Neural crest cell (in vitro differentiated cells): Measurements from ENCODE around the gene ZNF714. TPM values are rescaled to one million over a fixed set of nuclear protein-coding genes. Genes with fewer than 3 reads are reported as not detected.

Experiments
- DNase-seq: peaks from one replicate; pipeline ENCODE4 v3.0.0; 2021; ENCODE audit warnings: low read depth, mixed read lengths, low spot score
- H3K27ac Mint-ChIP-seq: one replicate; pipeline ENCODE4 v1.8.0; 2021; ENCODE audit warnings: mild to moderate bottlenecking, mixed read lengths; ENCODE audit not compliant: unreplicated experiment
- H3K27me3 Mint-ChIP-seq: 2 replicates; pipeline ENCODE4 v1.8.0; 2021; ENCODE audit warnings: low read depth, mild to moderate bottlenecking, mixed read lengths
- H3K36me3 Mint-ChIP-seq: 2 replicates; pipeline ENCODE4 v1.8.0; 2021; ENCODE audit warnings: low read depth, mild to moderate bottlenecking, mixed read lengths
- H3K4me1 Mint-ChIP-seq: 2 replicates; pipeline ENCODE4 v1.8.0; 2021; ENCODE audit warnings: mixed read lengths
- H3K4me3 Mint-ChIP-seq: one replicate; pipeline ENCODE4 v1.8.0; 2021; ENCODE audit warnings: mild to moderate bottlenecking, mixed read lengths
- H3K9me3 Mint-ChIP-seq: 2 replicates; pipeline ENCODE4 v1.8.0; 2021; ENCODE audit warnings: mixed read lengths
- total RNA-seq: library from RNA; stranded (reverse); gene quantifications from 2 replicates; pipeline ENCODE4 v1.2.1, GENCODE V29; 2021
- TF ChIP-seq, protein P1 (sequence below): fragments of 200-600 bp; sonication (generic); conservative IDR thresholded peaks from 2 replicates; pipeline ENCODE4 v1.5.0; 2021; ENCODE audit warnings: antibody characterized with exemption, mild to moderate bottlenecking

ZNF714 gene
- total RNA-seq, 1 donor from 2014 or later = 58.9 TPM

GRCh38 chr19:21098291-21098690 lies 16.3 kb downstream of the ZNF714 start:
- no peaks in the 10 kb centered on the region for H3K27me3 Mint-ChIP-seq
- no peak overlapping the region for H3K27ac Mint-ChIP-seq
- H3K9me3 Mint-ChIP-seq = no peaks in the 10 kb centered on the region
- H3K4me3 Mint-ChIP-seq = no peak overlapping the region
- DNase-seq = no peak
- TF ChIP-seq, protein P1, sequence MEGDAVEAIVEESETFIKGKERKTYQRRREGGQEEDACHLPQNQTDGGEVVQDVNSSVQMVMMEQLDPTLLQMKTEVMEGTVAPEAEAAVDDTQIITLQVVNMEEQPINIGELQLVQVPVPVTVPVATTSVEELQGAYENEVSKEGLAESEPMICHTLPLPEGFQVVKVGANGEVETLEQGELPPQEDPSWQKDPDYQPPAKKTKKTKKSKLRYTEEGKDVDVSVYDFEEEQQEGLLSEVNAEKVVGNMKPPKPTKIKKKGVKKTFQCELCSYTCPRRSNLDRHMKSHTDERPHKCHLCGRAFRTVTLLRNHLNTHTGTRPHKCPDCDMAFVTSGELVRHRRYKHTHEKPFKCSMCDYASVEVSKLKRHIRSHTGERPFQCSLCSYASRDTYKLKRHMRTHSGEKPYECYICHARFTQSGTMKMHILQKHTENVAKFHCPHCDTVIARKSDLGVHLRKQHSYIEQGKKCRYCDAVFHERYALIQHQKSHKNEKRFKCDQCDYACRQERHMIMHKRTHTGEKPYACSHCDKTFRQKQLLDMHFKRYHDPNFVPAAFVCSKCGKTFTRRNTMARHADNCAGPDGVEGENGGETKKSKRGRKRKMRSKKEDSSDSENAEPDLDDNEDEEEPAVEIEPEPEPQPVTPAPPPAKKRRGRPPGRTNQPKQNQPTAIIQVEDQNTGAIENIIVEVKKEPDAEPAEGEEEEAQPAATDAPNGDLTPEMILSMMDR = no peak
- H3K4me1 Mint-ChIP-seq = peaks cover 4% of the 10 kb centered on the region
- H3K36me3 Mint-ChIP-seq = peaks cover 30% of the 10 kb centered on the region

DNA sequence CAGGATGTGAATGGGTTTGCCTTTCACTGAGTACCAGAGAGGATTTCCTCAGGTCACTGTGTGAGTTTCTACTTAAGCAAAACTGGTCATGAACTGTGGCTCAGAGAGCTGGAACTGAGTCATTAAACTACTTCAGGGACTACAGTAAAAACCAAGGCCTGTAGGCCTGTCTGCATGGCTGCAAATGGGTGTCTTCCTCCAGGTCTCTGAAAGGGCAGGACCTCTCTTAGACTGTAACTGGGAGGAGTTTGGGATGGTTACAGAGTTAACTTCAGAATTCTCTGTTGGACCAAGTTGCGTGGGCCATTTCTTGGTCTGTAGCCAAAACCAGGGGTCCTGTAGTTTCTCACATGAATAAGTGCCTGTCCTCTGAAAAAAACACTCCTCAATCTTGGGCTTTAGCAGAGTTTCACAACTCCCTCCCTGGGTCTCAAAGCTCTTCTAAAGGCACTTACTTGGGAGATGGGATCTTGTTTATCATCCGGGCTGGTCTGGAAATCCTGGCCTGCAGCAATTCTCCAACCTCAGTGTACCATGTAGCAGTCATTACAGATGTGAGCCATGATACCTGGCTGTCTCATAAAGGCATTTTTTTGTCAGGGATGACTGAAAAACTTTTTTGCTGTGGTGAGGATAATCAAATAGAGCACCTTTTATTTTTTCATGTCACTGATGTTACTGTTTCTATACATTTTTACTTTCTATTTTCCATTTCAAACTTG lies 19.7 kb downstream of the ZNF714 start:
- Mint-ChIP-seq H3K9me3 (no peaks in the 10 kb centered on the region), H3K4me1 (no peaks in the 10 kb centered on the region), H3K4me3 (no peak overlapping the region), H3K27ac (no peak overlapping the region), H3K27me3 (no peaks in the 10 kb centered on the region), H3K36me3 (peaks cover 18% of the 10 kb centered on the region)
- TF ChIP-seq, protein P1 = no peak
- no peak for DNase-seq

DNA sequence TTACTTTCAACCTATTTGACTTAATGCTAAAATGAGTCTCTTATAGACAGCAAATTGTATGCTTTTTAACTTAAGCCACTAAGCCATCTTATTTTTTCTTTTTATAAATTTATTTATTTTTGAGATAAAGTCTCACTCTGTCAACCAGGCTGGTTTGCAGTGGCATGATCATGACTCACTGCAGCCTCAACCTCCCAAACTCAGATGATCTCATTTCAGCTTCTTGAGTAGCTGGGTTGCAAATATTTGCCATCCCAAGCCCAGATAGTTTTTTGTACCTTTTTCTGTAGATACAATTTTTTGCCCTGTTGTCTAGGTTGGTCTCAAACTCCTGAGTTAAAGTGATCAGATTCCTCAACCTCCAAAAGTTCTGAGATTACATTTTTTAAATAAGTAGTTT lies 27.1 kb downstream of the ZNF714 start:
- H3K36me3 Mint-ChIP-seq = peaks cover 62% of the 10 kb centered on the region
- TF ChIP-seq, protein P1 = no peak
- peaks cover 17% of the 10 kb centered on the region for H3K9me3 Mint-ChIP-seq
- H3K4me3 Mint-ChIP-seq = no peak overlapping the region
- no peak overlapping the region for H3K27ac Mint-ChIP-seq
- no peak for DNase-seq
- H3K4me1 Mint-ChIP-seq = peaks cover 7% of the 10 kb centered on the region
- no peaks in the 10 kb centered on the region for H3K27me3 Mint-ChIP-seq

DNA sequence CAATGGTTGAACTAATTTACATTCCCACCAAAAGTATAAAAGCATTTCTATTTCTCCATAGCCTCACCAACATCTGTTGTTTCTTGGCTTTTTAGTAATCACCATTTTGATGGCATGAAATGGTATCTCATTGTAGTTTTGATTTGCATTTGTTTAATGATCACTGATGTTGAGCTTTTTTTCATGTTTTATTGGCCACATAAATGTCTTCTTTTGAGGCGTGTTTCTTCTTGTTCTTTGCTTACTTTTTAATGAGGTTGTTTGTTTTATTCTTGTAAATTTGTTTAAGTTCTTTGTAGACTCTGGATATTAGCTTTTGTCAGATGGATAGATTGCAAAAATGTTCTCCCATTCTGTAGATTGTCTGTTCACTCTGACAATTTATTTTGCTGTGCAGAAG lies 28.2 kb downstream of the ZNF714 start:
- no peak overlapping the region for H3K4me3 Mint-ChIP-seq
- H3K27ac Mint-ChIP-seq = no peak overlapping the region
- H3K27me3 Mint-ChIP-seq = no peaks in the 10 kb centered on the region
- DNase-seq = no peak
- peaks cover 7% of the 10 kb centered on the region for H3K4me1 Mint-ChIP-seq
- H3K36me3 Mint-ChIP-seq = peaks cover 71% of the 10 kb centered on the region
- peaks cover 24% of the 10 kb centered on the region for H3K9me3 Mint-ChIP-seq
- TF ChIP-seq, protein P1 = no peak

GRCh38 chr19:21115430-21115829 lies 33.4 kb downstream of the ZNF714 start:
- peaks cover 36% of the 10 kb centered on the region for H3K9me3 Mint-ChIP-seq
- H3K27me3 Mint-ChIP-seq = no peaks in the 10 kb centered on the region
- no peak overlapping the region for H3K4me3 Mint-ChIP-seq
- H3K36me3 Mint-ChIP-seq = peaks cover 79% of the 10 kb centered on the region
- H3K4me1 Mint-ChIP-seq = peaks cover 7% of the 10 kb centered on the region
- H3K27ac Mint-ChIP-seq = no peak overlapping the region
- TF ChIP-seq, protein P1 = no peak
- no peak for DNase-seq
